CD4-positive, alpha-beta T cell treated with Interferon gamma for 1 hour (primary cell): Measurements from ENCODE around the gene LRFN3.
A peak's percentile ranks its signal among the peaks of the same experiment; 100 is the strongest.
"Not testable (repeated sequence)": the region's sequence is repeated elsewhere in the genome, so short reads cannot be mapped to it uniquely, and the experiment has no call there.

Source experiments
- DNase-seq: peaks from one replicate; pipeline ENCODE4 v3.0.0-alpha.2; 2020

Gene LRFN3

GRCh38 chr19:35978832-35979365 is 42.7 kb downstream of the LRFN3 start:
- no peak for DNase-seq

GRCh38 chr19:35980997-35981396 is 44.8 kb downstream of the LRFN3 start:
- not testable (repeated sequence) for DNase-seq

- no peak for DNase-seq
These were observed 47.0 kb downstream of the LRFN3 start for GRCh38 chr19:35983177-35983576.

DNA sequence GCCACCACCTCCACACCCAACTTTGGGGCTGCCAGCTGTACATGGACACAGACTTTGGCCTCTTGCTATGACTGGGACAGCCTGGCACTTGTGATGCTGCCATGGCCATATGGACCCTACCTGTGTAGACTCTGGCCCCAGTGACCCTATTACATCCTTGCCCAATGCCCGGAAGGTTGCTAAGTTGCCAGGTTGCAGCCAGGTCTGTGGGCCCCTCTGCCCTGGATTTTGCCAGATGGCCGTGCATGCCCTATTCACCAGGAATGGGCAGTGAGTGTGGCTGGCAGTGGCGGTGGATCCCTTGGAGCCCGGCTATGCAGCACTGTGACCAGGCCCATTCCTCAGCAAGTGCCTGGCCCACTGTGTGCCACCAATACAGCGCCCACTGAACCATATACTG is 49.9 kb downstream of the LRFN3 start:
- no peak for DNase-seq

DNA sequence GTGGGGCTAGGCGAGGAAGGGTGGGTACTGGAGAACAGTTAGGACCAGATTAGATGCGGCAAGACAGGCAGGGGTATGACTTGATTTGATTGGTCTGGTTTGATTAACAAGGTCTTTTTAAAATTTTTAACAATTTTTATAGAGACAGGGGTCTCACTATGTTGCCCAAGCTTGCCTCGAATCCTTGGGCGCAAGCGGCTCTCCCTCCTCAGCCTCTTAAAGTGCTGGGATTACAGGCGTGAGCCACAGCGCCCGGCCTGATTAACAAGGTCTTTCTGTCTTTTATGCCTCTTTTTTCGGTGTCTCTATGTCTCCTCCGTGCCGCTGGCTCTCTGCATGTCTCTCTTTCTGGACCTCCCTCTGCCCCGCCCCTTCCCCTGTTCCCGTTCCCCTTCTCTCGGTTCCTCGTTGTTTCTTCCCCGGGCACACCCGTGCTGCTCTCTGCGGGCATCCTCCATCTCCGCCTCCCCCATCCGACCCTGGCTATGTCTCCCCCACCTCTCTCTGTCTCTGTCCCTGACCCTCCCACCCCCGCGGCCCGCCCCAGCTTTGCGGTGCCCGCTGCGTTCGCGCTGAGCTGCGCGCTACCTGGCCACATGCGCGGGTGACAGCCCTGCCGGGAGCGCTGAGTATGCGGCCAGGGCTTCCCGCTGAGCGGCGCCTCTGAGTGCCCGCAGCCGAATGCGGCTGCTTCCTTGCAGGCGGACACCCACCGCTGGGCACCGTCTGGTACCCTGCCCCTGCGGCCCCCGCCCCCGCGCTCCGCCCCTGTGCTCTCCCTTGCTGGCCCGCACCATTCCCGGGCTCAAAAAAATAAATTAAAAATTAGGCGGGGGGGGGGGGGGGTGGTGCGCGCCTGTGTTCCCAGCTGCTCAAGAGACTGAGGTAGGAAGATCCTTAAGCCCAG is 50.7 kb downstream of the LRFN3 start:
- DNase-seq, result peak; percentile 25

GRCh38 chr19:35987571-35987896 is 51.4 kb downstream of the LRFN3 start:
- no peak for DNase-seq

GRCh38 chr19:35988824-35989223 is 52.6 kb downstream of the LRFN3 start:
- no peak for DNase-seq

GRCh38 chr19:35990156-35990555 is 54.0 kb downstream of the LRFN3 start:
- DNase-seq, result no peak

GRCh38 chr19:35990771-35991730 is 54.9 kb downstream of the LRFN3 start:
- no peak for DNase-seq

GRCh38 chr19:35991731-35992450 is 55.7 kb downstream of the LRFN3 start:
- DNase-seq, result no peak

DNA sequence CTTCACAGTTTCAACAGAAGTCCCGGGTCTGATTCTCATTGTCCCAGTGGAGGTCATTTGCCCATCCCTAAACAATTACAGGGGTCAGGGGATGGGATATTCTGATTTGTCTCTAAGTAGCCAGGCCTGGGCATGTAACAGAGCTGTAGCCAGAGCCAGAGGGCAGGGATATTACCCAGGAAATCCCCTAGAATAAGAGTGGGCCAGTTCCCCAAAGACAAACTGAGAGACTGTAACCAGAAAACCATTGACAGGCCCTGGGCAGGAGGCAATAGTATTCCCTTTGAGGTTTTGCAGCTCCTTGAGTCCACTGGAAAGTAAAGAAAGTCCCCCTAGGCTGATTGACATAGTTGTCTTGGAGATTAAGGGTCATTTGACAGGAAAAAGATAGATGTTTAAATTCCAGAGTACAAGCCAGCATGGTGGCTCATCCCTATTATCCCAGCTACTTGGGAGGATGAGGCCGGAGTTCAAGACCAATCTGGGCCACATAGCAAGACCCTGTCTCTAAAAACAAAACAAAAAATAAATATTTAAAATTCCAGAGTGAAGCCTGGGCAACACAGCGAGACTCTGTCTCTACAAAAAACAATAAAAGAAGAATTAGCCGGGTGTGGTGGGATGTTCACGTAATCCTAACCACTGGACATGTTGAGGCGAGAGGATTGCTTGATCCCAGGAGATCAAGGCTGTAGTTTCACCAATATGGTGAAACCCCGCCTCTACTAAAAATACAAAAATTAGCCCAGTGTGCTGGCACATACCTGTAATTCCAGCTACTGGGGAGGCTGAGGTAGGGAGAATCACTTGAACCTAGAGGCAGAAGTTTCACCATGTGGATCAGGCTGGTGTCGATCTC is 57.0 kb downstream of the LRFN3 start:
- no peak for DNase-seq

- no peak for DNase-seq
These were observed 57.9 kb downstream of the LRFN3 start for GRCh38 chr19:35993923-35994598.
